Coronary artery (tissue), 2 donors: ENCODE data around the gene SS18L1.
"Not testable (repeated sequence)": the region's sequence is repeated elsewhere in the genome, so short reads cannot be mapped to it uniquely, and the experiment has no call there.

Experiments
- DNase-seq: peaks from one replicate; pipeline ENCODE4 v3.0.0-alpha.2; 2017; ENCODE audit warnings: low spot score
- H3K27ac ChIP-seq, 2 donors: fragments of 200-600 bp; sonication (generic); one replicate each; pipeline ENCODE4 v1.5.1; 2016 to 2019
- H3K4me3 ChIP-seq: fragments of 200-600 bp; sonication (generic); 2 replicates; pipeline ENCODE4 v1.5.1; 2016; ENCODE audit warnings: mild to moderate bottlenecking, moderate library complexity
- TF ChIP-seq, protein P1 (sequence below): fragments of 200-600 bp; sonication (generic); IDR thresholded peaks from one replicate; pipeline ENCODE4 v1.5.1; 2019; ENCODE audit warnings: antibody characterized with exemption

SS18L1 gene

DNA sequence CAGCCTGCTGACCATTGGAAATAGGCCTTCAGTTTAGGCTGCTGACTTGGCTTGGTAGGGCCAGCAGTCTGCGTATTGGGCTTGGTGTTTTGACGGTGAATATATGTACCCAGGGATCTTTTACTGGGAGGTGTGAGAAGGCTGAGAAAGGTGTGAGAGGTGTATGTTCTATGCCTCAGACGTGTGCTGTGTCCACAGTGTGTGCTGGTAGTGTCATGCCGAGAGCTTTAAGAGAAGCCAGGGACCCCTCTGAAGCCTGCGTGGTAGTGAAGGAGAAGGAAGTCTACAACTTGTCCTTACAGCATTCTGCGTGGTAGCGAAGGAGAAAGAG is 2.1 kb downstream of the SS18L1 start:
- TF ChIP-seq, protein P1, sequence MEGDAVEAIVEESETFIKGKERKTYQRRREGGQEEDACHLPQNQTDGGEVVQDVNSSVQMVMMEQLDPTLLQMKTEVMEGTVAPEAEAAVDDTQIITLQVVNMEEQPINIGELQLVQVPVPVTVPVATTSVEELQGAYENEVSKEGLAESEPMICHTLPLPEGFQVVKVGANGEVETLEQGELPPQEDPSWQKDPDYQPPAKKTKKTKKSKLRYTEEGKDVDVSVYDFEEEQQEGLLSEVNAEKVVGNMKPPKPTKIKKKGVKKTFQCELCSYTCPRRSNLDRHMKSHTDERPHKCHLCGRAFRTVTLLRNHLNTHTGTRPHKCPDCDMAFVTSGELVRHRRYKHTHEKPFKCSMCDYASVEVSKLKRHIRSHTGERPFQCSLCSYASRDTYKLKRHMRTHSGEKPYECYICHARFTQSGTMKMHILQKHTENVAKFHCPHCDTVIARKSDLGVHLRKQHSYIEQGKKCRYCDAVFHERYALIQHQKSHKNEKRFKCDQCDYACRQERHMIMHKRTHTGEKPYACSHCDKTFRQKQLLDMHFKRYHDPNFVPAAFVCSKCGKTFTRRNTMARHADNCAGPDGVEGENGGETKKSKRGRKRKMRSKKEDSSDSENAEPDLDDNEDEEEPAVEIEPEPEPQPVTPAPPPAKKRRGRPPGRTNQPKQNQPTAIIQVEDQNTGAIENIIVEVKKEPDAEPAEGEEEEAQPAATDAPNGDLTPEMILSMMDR, result no peak
- DNase-seq, result no peak
- no peak overlapping the region for H3K27ac ChIP-seq
- no peak overlapping the region for H3K4me3 ChIP-seq

DNA sequence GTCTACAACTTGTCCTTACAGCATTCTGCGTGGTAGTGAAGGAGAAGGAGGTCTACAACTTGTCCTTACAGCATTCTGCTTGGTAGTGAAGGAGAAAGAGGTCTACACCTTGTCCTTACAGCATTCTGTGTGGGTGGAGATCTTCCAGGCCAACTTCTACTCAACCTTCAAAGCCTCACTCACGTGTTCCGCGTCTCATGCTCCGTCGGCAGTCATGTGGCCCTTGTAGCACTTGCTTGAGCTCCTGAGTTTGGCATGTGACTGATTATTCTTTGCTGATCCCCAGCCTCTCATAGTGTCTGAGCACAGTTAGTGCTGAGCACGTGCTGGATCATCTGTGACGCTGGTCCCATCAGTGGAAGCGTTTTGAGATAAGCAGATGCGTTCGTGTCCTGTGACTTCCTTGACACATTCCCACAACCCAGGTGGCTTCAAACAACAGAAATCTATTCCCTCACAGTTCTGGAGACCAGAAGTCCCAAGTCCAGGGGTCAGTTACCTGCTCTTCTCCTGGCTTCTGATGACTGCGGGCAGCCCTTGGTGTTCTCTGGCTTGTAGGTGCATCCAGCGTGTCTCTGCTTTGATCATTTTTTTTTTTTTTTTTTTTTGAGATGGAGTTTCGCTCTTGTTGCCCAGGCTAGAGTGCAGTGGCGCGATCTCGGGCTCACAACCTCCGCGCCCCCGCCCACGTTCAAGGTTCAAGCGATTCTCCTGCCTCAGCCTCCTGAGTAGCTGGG is 2.6 kb downstream of the SS18L1 start:
- Histone ChIP-seq H3K4me3 (no peak overlapping the region), H3K27ac (no peak overlapping the region)
- peak; percentile 64 for DNase-seq
- TF ChIP-seq, protein P1, result no peak

DNA sequence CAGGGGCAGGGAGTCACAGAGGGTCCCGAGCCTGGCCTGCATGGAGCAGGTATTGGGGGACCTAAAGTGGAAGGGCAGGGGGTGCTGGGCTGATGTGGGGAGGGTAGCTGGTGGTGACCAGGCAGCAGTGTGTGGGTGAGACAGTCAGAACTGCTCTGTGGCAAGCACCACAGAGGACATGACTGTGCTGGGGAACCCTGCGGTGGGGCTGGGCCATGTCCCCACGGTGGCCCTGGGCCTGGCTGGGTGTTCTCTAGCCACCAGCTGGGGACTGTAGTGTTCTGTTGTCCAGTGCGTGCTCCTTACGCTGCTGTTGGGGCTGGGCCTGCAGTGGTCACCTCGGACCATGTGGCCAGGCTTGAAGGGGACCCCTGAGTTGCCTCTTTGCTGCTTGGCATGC is 3.6 kb downstream of the SS18L1 start:
- TF ChIP-seq, protein P1, result no peak
- no peak overlapping the region for H3K27ac ChIP-seq
- peak; percentile 63 for DNase-seq

DNA sequence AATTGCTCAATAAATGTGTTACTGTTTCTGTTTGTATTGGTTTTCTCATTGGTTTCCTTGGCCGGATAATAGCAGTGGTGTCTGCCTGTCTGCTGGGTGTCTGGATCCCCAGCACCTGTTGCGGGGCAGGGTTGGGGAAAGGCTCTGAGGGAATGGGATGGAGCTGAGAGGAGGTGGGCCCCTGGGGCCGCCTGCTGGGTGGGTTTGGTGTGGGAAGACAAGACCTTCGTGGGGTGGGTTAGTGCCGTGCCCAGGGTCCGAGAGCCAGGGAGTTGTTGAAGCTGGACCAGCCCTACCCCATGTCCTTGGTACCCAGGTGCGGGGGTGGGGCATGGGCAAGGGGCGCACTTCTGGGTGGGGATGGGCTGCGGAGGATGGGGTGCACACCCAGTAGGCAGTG is 4.0 kb downstream of the SS18L1 start:
- no peak overlapping the region for H3K4me3 ChIP-seq
- no peak for DNase-seq
- H3K27ac ChIP-seq, result no peak overlapping the region
- TF ChIP-seq, protein P1, result no peak

More for the DNA sequence above, 3.6 kb downstream of the SS18L1 start:
- no peak overlapping the region for H3K4me3 ChIP-seq

DNA sequence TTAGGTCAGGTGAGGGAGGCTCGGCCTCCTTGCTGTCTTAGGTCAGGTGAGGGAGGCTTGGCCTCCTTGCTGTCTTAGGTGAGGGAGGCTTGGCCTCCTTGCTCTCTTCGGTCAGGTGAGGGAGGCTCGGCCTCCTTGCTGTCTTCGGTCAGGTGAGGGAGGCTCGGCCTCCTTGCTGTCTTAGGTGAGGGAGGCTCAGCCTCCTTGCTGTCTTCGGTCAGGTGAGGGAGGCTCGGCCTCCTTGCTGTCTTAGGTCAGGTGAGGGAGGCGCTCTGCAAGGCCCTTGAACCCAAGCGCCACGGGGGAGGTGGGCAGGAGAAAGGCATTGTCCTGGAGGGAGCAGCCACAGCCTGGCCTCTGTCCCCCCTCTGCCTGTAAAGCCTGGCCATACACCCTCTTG is 4.8 kb downstream of the SS18L1 start:
- not testable (repeated sequence) for H3K27ac ChIP-seq, DNase-seq, H3K4me3 ChIP-seq

DNA sequence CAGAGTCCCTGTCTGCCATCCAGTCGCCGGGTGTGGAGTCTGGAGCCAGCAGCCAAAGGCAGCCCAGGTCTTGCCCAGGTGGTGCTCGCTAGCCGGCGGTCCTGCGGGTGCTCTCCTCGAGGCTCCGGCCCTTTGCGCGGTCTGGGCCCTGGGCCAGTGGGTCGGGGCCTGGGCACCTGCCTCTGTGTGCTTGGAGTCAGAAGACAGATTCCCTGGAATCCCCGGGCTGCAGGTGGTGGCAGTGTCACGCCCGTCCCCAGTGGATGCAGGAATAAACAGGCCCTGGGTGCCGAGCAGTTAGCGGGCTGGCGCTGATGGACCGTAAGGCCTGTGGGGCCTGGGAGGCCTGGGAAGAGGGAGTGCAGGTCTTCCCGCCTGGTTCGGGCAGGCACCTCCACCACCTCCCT is 5.3 kb downstream of the SS18L1 start:
- no peak for DNase-seq
- TF ChIP-seq, protein P1, result no peak
- Histone ChIP-seq H3K27ac (no peak overlapping the region), H3K4me3 (no peak overlapping the region)

DNA sequence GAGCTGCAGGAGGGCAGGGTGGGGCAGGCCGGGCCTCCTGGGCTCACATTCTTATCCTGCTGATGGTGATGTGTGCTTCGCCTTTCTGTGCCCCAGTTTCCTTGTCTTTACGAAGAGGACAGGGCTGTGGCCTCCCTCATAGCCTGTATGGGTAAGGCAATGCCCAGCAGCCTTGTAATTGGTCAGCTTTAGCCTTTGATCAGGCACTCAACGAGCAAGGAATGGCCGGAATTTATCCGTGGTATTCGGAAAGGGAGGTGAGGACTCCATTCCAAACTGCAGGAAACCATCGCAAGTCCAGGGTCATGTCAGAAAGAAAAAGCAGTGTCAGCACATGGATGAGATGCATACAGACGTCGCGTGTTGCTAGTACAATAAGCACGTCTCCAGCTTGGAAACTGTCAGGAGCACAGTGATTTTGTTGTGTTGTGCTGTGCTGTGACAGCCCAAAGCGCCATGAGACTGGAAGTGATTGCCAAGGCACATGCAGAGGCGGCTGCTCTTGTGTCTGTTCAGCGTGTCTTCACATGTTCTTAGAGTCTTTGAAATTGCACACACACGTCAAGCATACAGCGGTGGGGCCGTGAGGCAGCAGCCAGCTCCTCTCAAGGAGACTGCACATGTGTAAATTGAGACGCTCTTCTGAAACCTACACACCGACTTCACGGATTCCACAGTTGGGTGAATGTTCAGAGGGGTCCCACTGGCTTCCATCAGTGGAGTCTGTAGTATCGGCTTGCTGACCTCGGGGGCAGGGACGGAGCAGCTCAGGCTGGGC is 6.2 kb downstream of the SS18L1 start:
- Histone ChIP-seq H3K4me3 (no peak overlapping the region), H3K27ac (no peak overlapping the region)
- TF ChIP-seq, protein P1, result no peak
- DNase-seq, result peak; percentile 61
